Prostate gland (tissue), 2 donors: ENCODE results near the gene CCDC85A. TPM values are rescaled to one million over a fixed set of nuclear protein-coding genes. Genes with fewer than 3 reads are reported as not detected.

ENCODE experiments used
- DNase-seq: peaks from one replicate; pipeline ENCODE4 v3.0.0-alpha.2; 2019; ENCODE audit warnings: low spot score
- H3K27ac ChIP-seq, 2 donors: fragments of 200-600 bp; sonication (generic); 2 replicates each; pipeline ENCODE4 v1.5.1; 2017 to 2019
- H3K27me3 ChIP-seq: fragments of 200-600 bp; sonication (generic); replicated peaks from 2 replicates; pipeline ENCODE4 v1.5.1; 2019; ENCODE audit not compliant: insufficient read depth
- H3K36me3 ChIP-seq, 2 donors: fragments of 200-600 bp; sonication (generic); 1 replicate in 1 of 2; 2 replicates in 1 of 2; pipeline versions ENCODE4 v1.5.1 to v1.8.1; 2017 to 2019
- H3K4me1 ChIP-seq: fragments of 200-600 bp; sonication (generic); replicated peaks from 2 replicates; pipeline ENCODE4 v1.5.1; 2019
- H3K4me3 ChIP-seq, 2 donors: fragments of 200-600 bp; sonication (generic); 2 replicates each; pipeline ENCODE4 v1.5.1; 2017 to 2019
- H3K9me3 ChIP-seq: fragments of 200-600 bp; sonication (generic); 2 replicates; pipeline ENCODE4 v1.5.1; 2017
- POLR2A ChIP-seq: fragments of 450-650 bp; IDR thresholded peaks from one replicate; pipeline ENCODE4 v1.6.1; 2016; ENCODE audit warnings: antibody characterized with exemption, mild to moderate bottlenecking
- POLR2AphosphoS5 ChIP-seq: sonication (generic); formaldehyde crosslinking; IDR thresholded peaks from one replicate; pipeline ENCODE4 v1.6.1; 2017; ENCODE audit warnings: antibody characterized with exemption
- WGBS: methylation state at CpG from one replicate; pipeline ENCODE4 v1.1.5; 2018; 5-methylcytosine and 5-hydroxymethylcytosine counted together
- intact Hi-C: fragments of 100-400 bp; cut with DNase I; formaldehyde crosslinking; loops from one replicate; pipeline ENCODE4 v1.14.2; 2022
- total RNA-seq, 2 donors: library from RNA; depleted of rRNA; stranded (reverse); fragments of >200 nt; gene quantifications; one replicate each; pipeline ENCODE4 v1.1.0, GENCODE V29; 2016
- TF ChIP-seq, protein P1 (sequence below), 4 experiments: fragments of 200-600 bp in 2 of 4; fragments of 450-650 bp in 2 of 4; sonication (generic) in 2 of 4; IDR thresholded peaks; 1 replicate in 3 of 4; 2 replicates in 1 of 4; pipeline ENCODE4 v1.5.1; 2016 to 2019; ENCODE audit warnings: antibody characterized with exemption in 4 of 4, mild to moderate bottlenecking in 2 of 4, moderate library complexity in 2 of 4

Gene CCDC85A
- total RNA-seq, 2 donors from 2014 or later = 1.5 to 4.5 TPM

GRCh38 chr2:56191617-56192016 is 7.8 kb downstream of the CCDC85A start:
- no peaks in the 10 kb centered on the region for H3K4me1 ChIP-seq
- no peak for DNase-seq
- H3K9me3 ChIP-seq = no peaks in the 10 kb centered on the region

DNA sequence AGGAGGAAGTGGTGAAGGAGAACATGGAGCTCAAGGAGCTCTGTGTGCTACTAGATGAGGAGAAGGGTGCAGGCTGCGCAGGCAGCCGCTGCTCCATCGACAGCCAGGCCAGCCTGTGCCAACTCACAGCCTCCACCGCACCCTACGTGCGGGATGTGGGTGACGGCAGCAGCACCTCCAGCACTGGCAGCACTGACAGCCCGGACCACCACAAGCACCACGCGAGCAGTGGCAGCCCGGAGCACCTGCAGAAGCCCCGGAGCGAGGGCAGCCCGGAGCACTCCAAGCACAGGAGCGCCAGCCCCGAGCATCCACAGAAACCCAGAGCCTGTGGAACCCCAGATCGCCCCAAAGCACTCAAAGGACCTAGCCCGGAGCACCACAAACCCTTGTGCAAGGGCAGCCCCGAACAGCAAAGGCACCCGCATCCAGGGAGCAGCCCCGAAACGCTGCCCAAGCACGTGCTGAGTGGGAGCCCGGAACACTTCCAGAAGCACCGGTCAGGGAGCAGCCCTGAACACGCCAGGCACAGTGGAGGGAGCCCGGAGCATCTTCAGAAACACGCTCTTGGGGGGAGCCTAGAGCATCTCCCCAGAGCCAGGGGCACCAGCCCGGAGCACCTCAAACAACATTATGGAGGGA is 9.0 kb downstream of the CCDC85A start:
- TF ChIP-seq POLR2A (no peak), POLR2AphosphoS5 (no peak)
- TF ChIP-seq, protein P1, sequence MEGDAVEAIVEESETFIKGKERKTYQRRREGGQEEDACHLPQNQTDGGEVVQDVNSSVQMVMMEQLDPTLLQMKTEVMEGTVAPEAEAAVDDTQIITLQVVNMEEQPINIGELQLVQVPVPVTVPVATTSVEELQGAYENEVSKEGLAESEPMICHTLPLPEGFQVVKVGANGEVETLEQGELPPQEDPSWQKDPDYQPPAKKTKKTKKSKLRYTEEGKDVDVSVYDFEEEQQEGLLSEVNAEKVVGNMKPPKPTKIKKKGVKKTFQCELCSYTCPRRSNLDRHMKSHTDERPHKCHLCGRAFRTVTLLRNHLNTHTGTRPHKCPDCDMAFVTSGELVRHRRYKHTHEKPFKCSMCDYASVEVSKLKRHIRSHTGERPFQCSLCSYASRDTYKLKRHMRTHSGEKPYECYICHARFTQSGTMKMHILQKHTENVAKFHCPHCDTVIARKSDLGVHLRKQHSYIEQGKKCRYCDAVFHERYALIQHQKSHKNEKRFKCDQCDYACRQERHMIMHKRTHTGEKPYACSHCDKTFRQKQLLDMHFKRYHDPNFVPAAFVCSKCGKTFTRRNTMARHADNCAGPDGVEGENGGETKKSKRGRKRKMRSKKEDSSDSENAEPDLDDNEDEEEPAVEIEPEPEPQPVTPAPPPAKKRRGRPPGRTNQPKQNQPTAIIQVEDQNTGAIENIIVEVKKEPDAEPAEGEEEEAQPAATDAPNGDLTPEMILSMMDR (IDR thresholded peaks at IDR 0.05) = no peak
- WGBS = 92% methylated on average over 12 of the region's 29 CpGs
- intact Hi-C loops = no loop called here
- Histone ChIP-seq H3K27ac (no peak overlapping the region), H3K27me3 (no peaks in the 10 kb centered on the region), H3K4me1 (no peaks in the 10 kb centered on the region), H3K36me3 (no peaks in the 10 kb centered on the region), H3K9me3 (no peaks in the 10 kb centered on the region), H3K4me3 (no peak overlapping the region)
- no peak for DNase-seq

More at GRCh38 chr2:56191617-56192016, 7.8 kb downstream of the CCDC85A start:
- no peaks in the 10 kb centered on the region for H3K27me3 ChIP-seq
- H3K27ac ChIP-seq = no peak overlapping the region
- intact Hi-C loops = no loop called here
- no peak overlapping the region for H3K4me3 ChIP-seq
- TF ChIP-seq POLR2A = no peak
- TF ChIP-seq, protein P1 (IDR thresholded peaks at IDR 0.05) = peak in 3 of 4 experiments; percentile 31 to 64 (median 41)
- no peaks in the 10 kb centered on the region for H3K36me3 ChIP-seq

GRCh38 chr2:56195563-56195962 is 11.8 kb downstream of the CCDC85A start:
- Histone ChIP-seq H3K9me3 (no peaks in the 10 kb centered on the region), H3K4me3 (no peak overlapping the region), H3K36me3 (no peaks in the 10 kb centered on the region), H3K27me3 (no peaks in the 10 kb centered on the region), H3K27ac (no peak overlapping the region), H3K4me1 (no peaks in the 10 kb centered on the region)
- no peak for DNase-seq
- TF ChIP-seq POLR2AphosphoS5 = no peak
- no peak for TF ChIP-seq POLR2A
- TF ChIP-seq, protein P1 (IDR thresholded peaks at IDR 0.05) = no peak
- intact Hi-C loops = no loop called here

- no peak overlapping the region for H3K27ac ChIP-seq
- no peak for DNase-seq
- H3K4me1 ChIP-seq = no peaks in the 10 kb centered on the region
- WGBS = 92% methylated on average over 7 of the region's 7 CpGs
- intact Hi-C loops = no loop called here
- TF ChIP-seq, protein P1 (IDR thresholded peaks at IDR 0.05) = no peak
- TF ChIP-seq POLR2AphosphoS5 (no peak), POLR2A (no peak)
- H3K4me3 ChIP-seq = no peak overlapping the region
- H3K27me3 ChIP-seq = no peaks in the 10 kb centered on the region
- no peaks in the 10 kb centered on the region for H3K9me3 ChIP-seq
- no peaks in the 10 kb centered on the region for H3K36me3 ChIP-seq
These were observed 14.0 kb downstream of the CCDC85A start for GRCh38 chr2:56197816-56198215.

DNA sequence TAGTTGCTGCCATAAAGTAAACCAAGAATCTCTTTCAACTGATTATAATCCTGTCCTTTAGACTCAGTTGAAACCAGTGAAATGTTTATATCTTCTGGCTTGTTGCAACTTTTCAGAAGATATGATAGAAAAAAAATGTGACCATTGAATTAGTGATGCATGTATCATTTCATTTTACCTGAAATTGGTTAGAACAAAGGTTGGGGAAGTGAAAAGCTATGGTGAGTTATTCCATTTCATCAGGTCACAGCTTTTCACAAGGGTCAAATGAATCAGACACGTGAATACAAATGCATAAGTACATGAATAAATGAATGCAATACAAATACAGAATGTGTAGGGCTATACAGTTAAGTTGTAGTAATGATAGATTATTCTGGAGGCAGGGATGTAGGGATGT is 15.1 kb downstream of the CCDC85A start:
- H3K27ac ChIP-seq = no peak overlapping the region
- H3K9me3 ChIP-seq = no peaks in the 10 kb centered on the region
- no peak overlapping the region for H3K4me3 ChIP-seq
- TF ChIP-seq POLR2AphosphoS5 (no peak), POLR2A (no peak)
- TF ChIP-seq, protein P1 (IDR thresholded peaks at IDR 0.05) = no peak
- no peaks in the 10 kb centered on the region for H3K36me3 ChIP-seq
- H3K27me3 ChIP-seq = no peaks in the 10 kb centered on the region
- no peak for DNase-seq
- no peaks in the 10 kb centered on the region for H3K4me1 ChIP-seq
- intact Hi-C loops = no loop called here
- WGBS = 86% methylated on average over 1 of the region's 1 CpG
